GM12872 (cell line): ENCODE data around the gene RIPPLY3.

Source experiments
- TF ChIP-seq, protein P1 (sequence below): IDR thresholded peaks from 3 replicates; pipeline ENCODE4 v1.5.1; 2011; ENCODE audit warnings: low read depth, mild to moderate bottlenecking, low read length, moderate library complexity; ENCODE audit not compliant: insufficient read depth

The RIPPLY3 gene

DNA sequence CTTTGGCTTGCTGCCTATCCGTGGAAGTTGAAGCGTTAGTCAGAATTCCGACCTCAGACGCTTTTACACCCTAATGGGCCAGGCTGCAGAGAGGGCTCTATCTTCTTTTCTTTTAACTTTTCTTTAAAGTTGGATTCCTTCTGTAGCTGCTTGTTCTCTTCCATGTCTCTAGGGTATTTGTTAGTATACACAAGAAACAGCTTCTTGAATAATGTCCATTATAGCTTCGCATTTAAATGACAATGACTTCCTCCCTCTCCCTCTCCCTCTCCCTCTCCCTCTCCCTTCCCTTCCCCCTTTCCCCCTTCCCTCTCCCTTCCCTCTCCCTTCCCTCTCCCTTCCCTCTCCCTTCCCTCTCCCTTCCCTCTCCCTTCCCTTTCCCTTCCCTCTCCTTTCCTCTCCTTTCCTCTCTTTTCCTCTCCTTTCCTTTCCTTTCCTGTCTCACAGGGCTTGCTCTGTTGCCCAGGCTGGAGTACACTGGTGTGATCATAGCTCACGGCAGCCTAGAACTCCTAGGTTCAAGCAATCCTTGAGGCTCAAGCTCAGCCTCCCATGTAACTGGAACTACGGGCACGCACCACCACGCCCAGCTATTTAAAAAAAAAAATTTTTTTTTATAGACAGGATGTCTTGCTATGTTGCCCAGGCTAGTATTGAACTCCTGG is 33.0 kb downstream of the RIPPLY3 start:
- TF ChIP-seq, protein P1, sequence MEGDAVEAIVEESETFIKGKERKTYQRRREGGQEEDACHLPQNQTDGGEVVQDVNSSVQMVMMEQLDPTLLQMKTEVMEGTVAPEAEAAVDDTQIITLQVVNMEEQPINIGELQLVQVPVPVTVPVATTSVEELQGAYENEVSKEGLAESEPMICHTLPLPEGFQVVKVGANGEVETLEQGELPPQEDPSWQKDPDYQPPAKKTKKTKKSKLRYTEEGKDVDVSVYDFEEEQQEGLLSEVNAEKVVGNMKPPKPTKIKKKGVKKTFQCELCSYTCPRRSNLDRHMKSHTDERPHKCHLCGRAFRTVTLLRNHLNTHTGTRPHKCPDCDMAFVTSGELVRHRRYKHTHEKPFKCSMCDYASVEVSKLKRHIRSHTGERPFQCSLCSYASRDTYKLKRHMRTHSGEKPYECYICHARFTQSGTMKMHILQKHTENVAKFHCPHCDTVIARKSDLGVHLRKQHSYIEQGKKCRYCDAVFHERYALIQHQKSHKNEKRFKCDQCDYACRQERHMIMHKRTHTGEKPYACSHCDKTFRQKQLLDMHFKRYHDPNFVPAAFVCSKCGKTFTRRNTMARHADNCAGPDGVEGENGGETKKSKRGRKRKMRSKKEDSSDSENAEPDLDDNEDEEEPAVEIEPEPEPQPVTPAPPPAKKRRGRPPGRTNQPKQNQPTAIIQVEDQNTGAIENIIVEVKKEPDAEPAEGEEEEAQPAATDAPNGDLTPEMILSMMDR: no peak

DNA sequence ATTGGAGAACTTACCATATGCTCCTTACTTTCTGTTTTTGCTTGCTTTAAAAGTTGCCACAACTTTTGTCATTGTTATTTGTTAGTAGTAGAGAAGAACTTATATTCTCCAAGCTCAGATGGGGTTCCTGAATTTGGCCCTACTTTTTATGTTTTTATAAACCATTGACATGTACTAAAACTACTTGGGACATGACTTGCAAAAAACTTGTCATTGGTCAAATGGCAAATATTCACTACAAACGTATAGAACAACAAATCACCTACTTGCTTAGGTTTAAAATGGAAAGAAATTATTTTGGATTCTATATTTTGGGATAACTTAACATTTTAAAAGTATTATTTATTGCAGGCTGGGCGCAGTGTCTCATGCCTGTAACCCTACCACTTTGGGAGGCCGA is 33.7 kb downstream of the RIPPLY3 start:
- TF ChIP-seq, protein P1: no peak

DNA sequence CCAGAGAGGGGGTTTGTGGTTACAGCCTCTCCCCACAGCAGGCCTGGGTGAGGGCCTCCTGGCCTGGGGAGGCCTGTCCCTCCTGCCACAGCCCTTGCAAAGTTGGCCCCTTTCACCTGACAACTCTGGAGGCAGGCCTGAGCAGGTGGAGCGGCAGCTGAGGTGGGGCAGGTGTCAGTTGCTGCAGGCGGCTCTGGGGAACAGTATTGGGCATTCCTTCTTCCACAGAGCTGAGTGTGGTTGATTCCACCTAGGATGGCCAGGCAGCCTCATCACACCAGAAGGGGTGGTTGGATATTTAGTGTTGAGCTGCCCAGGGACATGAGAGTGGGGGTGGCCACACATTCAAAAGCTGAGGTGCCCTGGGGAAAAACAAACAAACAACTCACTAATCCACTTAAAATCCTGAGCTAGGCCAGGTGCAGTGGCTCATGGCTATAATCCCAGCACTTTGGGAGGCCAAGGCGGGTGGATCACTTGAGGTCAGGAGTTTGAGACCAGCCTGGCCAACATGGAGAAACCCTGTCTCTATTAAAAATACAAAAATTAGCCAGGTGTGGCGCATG is 35.3 kb downstream of the RIPPLY3 start:
- TF ChIP-seq, protein P1: no peak

DNA sequence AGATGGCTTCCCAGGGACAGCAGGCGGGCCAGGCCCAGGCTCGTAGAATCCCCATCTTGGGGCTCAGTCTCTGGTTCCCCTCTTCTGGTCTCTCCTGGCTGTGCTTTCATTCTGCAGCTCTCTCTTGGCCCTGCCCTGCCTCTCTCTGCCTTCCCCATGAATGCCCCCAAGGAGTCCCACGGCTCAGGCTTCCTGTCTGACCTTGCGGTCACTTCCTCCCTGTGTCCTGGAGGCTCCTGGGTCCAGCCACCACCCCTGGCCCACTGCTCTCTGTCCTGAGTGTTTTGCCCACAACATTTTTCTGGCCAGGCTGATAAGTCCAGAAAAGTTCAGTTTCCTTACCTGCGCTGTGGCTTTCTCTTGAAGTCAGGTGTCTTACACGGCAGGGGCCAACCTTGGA is 37.3 kb downstream of the RIPPLY3 start:
- TF ChIP-seq, protein P1: no peak

DNA sequence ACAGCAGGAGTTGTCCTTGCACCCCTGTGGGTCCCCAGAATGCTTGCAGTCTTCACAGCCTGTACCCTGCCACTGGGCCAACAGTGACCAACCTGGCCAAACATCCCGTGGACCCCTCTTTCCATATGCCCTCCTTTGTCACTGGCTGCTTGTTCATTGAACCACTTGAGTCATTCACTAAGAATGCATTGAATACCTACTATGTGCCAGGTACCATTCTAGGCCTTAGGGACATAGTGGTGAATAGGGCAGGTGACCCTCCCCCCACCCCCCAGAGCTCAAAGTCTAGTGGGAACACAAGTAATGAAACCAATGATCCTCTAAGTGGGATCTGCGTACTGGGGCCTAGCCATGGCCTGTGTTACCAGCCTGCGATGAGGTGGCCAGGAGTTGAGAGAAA is 38.1 kb downstream of the RIPPLY3 start:
- TF ChIP-seq, protein P1: no peak

DNA sequence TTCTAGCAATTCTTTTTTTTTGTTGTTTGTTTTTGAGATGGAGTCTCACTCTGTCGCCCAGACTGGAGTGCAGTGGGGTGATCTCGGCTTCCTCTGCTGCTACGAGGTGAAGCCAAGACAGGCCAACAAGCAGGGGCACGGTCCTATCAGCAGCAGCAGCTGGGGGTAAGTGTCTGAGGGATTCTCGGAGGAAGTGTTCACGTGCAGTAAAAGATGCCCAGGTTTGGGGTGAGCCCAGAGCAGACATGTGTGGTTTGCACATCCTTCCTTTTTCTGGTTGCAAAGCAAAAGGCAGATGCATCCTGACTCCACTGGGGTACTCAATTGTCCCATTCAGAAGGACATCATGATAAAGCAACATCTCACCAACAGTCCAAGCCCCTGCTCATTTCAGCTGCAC is 38.6 kb downstream of the RIPPLY3 start:
- TF ChIP-seq, protein P1: no peak

DNA sequence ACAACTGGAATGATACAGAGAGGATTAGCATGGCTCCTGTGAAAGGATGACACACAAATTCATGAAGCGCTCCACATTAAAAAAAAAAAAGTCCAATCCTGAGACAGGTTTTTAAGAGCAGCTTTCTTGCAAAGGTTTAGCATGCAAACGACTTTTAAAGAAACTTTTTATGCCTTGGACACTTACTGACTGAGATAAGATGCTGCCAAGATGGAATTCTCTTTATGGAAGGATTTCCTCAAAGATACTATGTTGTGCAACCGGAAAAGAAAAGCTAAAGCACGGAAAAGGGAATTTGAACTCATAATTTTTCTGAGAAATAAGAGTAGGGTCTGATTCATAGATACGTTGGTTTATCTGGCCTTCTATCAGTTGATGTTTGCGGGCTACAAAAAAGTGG is 39.1 kb downstream of the RIPPLY3 start:
- TF ChIP-seq, protein P1: no peak
